HG03432 (cell line): Measurements from ENCODE around the gene ASXL1.
"Not testable (repeated sequence)": the region's sequence is repeated elsewhere in the genome, so short reads cannot be mapped to it uniquely, and the experiment has no call there.

Source experiments
- ATAC-seq: cut with Tn5 transposase; IDR thresholded peaks from one replicate; pipeline ENCODE4 v1.9.1; 2021; ENCODE audit warnings: mild to moderate bottlenecking, moderate library complexity; ENCODE audit not compliant: unreplicated experiment

ASXL1 gene

DNA sequence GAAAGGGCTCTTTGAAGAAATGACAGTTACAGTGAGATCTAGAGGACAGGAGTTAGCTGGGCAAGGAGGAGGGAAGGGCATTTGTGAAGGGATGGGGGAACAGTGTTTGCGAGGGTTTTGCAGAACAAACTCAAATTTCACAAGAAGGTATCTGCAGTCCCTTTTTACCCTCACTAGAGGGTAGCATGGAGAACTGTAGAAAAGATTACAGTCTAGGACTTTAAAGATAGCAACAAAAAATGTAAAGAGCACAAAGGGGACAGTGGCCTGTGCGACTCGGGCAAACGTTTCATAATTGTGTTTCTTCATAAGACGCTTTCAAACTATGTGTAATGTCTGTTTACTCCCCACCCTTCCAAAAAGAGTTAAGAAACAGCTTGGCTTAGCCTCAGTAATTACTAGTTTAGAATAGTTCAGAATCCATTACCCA lies 21.2 kb upstream of the ASXL1 start:
- no peak for ATAC-seq

GRCh38 chr20:32337937-32338661 lies 20.0 kb upstream of the ASXL1 start:
- no peak for ATAC-seq

- no peak for ATAC-seq
Observed at GRCh38 chr20:32338665-32339064, 19.5 kb upstream of the ASXL1 start.

GRCh38 chr20:32339116-32339515 lies 19.0 kb upstream of the ASXL1 start:
- no peak for ATAC-seq

DNA sequence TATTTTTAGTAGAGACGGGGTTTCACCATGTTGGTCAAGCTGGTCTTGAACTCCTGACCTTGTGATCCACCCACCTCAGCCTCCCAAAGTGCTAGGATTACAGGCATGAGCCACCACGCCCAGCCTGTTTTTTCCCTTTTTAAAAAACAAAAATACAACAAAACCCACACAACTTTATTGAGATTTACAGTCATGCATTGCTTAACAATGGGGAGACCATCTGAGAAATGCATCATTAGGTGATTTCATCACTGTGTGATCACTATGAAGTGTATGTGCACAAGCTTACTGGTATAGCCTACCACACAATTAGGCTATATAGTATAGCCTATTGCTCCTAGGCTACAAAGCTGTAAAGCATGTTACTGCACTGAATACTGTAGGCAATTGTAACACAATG lies 17.1 kb upstream of the ASXL1 start:
- ATAC-seq, result not testable (repeated sequence)

GRCh38 chr20:32343439-32343838 lies 14.7 kb upstream of the ASXL1 start:
- ATAC-seq, result no peak

DNA sequence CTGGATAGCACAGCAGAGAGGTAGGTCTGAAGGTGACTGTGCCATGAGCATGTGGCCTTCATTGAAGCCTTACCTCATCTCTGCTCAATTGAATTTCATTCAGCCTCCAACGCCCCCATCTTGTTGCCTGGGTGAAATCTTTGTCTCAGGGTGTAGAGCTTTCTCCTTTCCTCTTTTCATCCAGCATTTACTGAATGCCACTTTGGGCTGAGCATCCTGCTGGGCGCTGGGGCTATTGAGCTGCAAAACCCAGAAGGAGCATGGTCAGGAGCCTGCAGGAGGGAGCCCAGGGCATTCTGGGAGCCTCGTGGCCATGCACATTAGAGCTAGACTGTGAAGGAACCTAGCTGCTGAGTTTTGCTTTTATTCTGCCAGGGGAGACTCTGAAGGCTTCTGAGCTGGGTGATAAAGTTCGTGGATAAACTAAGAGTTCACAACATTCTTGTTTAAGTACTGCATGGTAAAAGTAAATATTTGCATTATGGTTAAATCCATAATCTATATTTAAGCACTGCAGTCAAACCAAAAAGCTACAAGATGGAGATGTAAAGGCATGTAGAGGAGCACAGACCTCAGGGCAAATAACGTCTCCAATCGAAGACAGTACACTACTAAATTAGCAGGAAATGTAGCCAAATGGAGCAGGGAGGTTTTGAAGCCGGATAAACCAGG lies 13.2 kb upstream of the ASXL1 start:
- ATAC-seq, result no peak

GRCh38 chr20:32348207-32348606 lies 9.9 kb upstream of the ASXL1 start:
- no peak for ATAC-seq

- no peak for ATAC-seq
Observed at GRCh38 chr20:32350421-32350820, 7.7 kb upstream of the ASXL1 start.

DNA sequence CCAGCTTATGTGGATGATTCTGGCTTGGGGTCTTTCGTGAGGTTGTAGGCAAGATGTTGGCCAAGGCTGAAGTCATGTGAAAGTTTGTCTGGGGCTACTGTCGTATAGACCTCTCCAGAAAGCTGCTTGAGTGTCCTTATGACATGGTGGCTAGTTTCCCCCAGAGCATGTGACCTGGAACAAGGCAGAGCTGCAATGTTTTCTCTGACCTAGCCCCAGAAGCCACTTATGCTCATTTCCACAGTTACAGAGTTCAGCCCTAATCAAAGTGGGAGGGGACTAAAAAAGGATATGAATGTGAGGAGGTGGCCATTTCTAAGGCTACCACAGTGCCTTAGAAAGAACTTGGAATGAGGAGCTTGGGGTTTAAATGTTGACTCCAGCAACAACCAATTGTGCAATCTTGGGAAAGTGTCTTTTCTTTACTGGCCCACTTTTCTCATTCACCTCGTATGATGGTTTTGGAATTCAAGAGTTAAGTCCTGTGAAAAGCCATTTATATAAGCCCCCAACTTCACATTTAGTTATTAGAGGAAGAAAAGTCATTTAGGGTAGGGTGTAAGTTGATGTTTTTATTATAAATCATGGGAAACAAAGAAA lies 5.9 kb upstream of the ASXL1 start:
- no peak for ATAC-seq

- ATAC-seq, result no peak
Observed at GRCh38 chr20:32353848-32354496, 4.2 kb upstream of the ASXL1 start.

- ATAC-seq, result no peak
Observed at GRCh38 chr20:32354592-32355416, 3.3 kb upstream of the ASXL1 start.

- ATAC-seq, result peak; percentile 23
Observed at GRCh38 chr20:32355417-32355841, 2.7 kb upstream of the ASXL1 start.

- not testable (repeated sequence) for ATAC-seq
Observed at GRCh38 chr20:32355907-32356621, 2.1 kb upstream of the ASXL1 start.

DNA sequence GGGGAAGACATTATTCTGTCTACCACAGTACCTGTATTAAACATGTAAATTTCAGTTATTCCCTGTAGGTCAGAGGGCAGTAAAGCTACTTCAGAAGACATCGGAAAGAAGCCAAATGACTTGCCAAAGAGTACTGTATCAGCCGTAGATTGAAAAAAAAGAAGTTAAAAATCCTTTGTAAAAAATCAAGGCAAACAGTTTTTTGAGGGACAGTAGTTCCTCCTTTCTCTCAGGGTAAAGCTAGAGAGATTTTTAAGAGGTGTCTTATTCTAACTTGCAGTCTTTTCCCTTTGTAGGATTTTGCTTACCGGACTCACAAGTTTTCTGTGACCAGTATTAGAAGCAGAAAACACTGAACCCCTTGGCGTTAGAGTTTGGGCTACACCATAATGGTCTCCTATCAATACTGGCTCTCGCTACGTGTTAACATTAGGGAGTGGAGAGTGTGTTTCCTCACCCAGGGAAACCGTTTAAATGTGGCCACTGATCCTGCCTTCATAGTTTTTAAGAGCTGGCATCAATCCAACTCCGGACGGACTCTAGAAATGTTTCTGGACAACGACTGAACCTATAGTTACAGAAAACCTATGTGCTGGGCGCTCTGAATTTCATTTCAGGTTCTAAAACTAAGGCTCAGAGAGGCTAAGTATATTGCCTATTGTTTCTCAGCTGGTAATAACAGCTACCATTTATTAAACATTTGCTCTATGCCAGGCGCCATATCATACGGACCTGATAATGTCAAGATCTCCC lies 1.3 kb upstream of the ASXL1 start:
- no peak for ATAC-seq

DNA sequence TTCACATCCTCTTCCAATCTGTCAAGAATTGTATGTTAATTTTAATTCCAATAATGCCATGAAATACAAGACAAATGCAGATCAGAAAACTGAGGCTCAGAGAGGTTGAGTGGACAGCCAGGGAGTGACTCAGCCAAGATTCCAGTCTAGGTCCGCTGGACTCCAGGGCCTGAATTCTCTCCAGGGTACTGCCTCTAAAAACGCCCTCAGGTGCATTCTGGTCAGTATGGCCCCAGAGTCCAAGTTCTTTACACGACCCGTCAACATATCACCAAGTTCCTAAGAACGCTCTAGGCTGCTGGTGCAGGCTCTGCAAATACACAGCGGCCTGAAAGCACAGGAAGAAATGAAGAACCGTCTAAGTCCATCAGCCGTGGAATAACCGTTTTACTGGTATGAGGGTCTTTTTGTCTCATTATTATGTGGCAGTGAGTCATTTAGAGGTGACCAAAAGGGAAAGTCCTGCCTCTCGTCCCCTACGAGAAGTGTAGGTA lies 709 bp upstream of the ASXL1 start:
- no peak for ATAC-seq

DNA sequence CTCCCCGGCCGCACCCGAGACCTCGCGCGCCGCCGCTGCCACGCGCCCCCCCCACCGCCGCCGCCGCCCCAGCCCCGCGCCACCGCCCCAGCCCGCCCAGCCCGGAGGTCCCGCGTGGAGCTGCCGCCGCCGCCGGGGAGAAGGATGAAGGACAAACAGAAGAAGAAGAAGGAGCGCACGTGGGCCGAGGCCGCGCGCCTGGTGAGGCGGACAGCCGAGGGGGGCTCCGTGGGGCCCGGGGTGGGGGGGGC lies 426 bp downstream of the ASXL1 start:
- no peak for ATAC-seq

GRCh38 chr20:32358883-32359632 lies 927 bp downstream of the ASXL1 start:
- ATAC-seq, result peak; percentile 33
